Vagina (tissue), 2 donors: ENCODE measurements around the gene SYNE4.

ENCODE experiments used
- POLR2A ChIP-seq, 2 donors: fragments of 450-650 bp; IDR thresholded peaks; one replicate each; pipeline ENCODE4 v1.6.1; 2017; ENCODE audit warnings: antibody characterized with exemption in 2 of 2, mild to moderate bottlenecking in 2 of 2, moderate library complexity in 2 of 2
- TF ChIP-seq, protein P1 (sequence below), 3 experiments: fragments of 450-650 bp in 2 of 3; fragments of 200-600 bp in 1 of 3; sonication (generic) in 1 of 3; IDR thresholded peaks; one replicate each; pipeline ENCODE4 v1.5.1; 2017 to 2019; ENCODE audit warnings: antibody characterized with exemption in 3 of 3, mild to moderate bottlenecking in 2 of 3, moderate library complexity in 2 of 3

DNA sequence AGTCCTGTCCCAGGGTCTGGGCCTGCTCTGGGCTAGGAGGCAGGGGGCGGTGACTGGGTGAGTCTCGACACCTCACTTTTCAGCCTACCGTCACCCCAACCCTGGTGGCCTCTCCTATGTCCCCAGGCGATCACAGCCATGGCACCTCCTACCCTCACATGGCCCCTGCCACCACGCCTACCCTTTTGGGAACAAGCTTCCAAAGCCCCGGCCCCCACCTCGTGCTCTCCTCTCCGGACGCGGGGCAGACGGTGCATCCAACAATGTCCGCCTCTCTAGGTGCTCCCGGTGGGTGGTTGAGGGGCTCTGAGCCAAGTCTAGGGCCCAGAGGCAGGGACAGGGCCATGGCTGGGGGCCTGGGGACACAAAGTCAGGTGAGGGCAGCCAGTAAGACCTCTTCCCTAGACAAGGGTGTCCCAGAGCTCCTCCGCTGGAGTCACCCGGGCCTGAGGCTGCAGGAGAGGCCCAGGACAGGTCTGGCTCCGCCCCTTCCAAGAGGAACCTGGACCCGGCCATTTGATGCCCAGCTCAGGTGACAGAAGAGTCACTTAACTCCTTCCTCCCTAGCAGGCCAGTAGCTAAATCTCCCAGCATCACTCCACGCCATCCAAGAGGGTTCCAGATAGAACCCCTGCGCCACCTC lies at the start of gene SYNE4:
- TF ChIP-seq POLR2A (IDR thresholded peaks at IDR 0.05), result no peak
- TF ChIP-seq, protein P1, sequence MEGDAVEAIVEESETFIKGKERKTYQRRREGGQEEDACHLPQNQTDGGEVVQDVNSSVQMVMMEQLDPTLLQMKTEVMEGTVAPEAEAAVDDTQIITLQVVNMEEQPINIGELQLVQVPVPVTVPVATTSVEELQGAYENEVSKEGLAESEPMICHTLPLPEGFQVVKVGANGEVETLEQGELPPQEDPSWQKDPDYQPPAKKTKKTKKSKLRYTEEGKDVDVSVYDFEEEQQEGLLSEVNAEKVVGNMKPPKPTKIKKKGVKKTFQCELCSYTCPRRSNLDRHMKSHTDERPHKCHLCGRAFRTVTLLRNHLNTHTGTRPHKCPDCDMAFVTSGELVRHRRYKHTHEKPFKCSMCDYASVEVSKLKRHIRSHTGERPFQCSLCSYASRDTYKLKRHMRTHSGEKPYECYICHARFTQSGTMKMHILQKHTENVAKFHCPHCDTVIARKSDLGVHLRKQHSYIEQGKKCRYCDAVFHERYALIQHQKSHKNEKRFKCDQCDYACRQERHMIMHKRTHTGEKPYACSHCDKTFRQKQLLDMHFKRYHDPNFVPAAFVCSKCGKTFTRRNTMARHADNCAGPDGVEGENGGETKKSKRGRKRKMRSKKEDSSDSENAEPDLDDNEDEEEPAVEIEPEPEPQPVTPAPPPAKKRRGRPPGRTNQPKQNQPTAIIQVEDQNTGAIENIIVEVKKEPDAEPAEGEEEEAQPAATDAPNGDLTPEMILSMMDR (IDR thresholded peaks at IDR 0.05), result no peak
